ENCODE results near the gene DHX8. TPM values are rescaled to one million over a fixed set of nuclear protein-coding genes. Genes with fewer than 3 reads are reported as not detected.

Gene DHX8
- total RNA-seq, 1 experiment from 2014 or later, result 53.5 TPM

GRCh38 chr17:43445009-43445589 is 38.7 kb upstream of the DHX8 start:
- Histone ChIP-seq H3K9me3 (ENCODE audit: control insufficient read depth in 1 of 2, insufficient read depth in 1 of 2, low read depth in 1 of 2, low read length in 2 of 2) (no peaks in the 10 kb centered on the region), H4K20me1 (ENCODE audit: insufficient read depth) (no peaks in the 10 kb centered on the region), H3K4me1 (ENCODE audit: control insufficient read depth in 1 of 2, insufficient read depth in 2 of 2, low read length in 2 of 2) (peaks cover 0 to 7% of the 10 kb centered on the region in 2 experiments; a peak in 1 of 4 replicates), H3K4me3 (replicated peaks in 1 of 2; ENCODE audit: low read depth in 1 of 2, low read length in 2 of 2) (no peak overlapping the region), H3K79me2 (ENCODE audit: insufficient read depth, low read length) (no peaks in the 10 kb centered on the region), H3K27me3 (ENCODE audit: insufficient read depth, low read length) (no peaks in the 10 kb centered on the region), H3K27ac (ENCODE audit: low read depth, low read length) (no peak overlapping the region), H3K4me2 (ENCODE audit: low read length) (no peak overlapping the region), H3K9me2 (ENCODE audit: insufficient read depth) (no peaks in the 10 kb centered on the region), H3K9ac (ENCODE audit: low read length) (no peak overlapping the region), H3K36me3 (ENCODE audit: control insufficient read depth in 1 of 2, insufficient read depth in 2 of 2, low read length in 2 of 2) (no peaks in the 10 kb centered on the region), H2AFZ (ENCODE audit: low read depth, low read length, poor library complexity, severe bottlenecking) (no peak overlapping the region)
- POLR2A ChIA-PET, result no interaction called here
- ATAC-seq, result no peak
- DNase-seq (ENCODE audit: low read depth, low spot score), result no peak
- BruUV-seq (replicated peaks), result no TSS peak
- TF ChIP-seq CBX3 (IDR thresholded peaks at IDR 0.05; ENCODE audit: low read depth) (no peak), POLR2A (IDR thresholded peaks at IDR 0.05; ENCODE audit: borderline replicate concordance, extremely low read depth, insufficient read depth, insufficient read length) (no peak), EGR1 (IDR thresholded peaks at IDR 0.05; ENCODE audit: low read depth) (no peak), CTCF (IDR thresholded peaks at IDR 0.05 in 2 of 3, conservative IDR thresholded peaks at IDR 0.05 in 1 of 3; ENCODE audit: borderline replicate concordance in 1 of 3, insufficient read depth in 1 of 3, low read depth in 2 of 3, low read length in 2 of 3) (no peak), FOSL1 (IDR thresholded peaks at IDR 0.05; ENCODE audit: low read depth) (no peak), TCF7L2 (IDR thresholded peaks at IDR 0.05; ENCODE audit: borderline replicate concordance, extremely low read depth, insufficient read depth, insufficient read length) (no peak), JUND (IDR thresholded peaks at IDR 0.05) (no peak), MAX (IDR thresholded peaks at IDR 0.05) (no peak), REST (IDR thresholded peaks at IDR 0.05; ENCODE audit: low read depth) (no peak), SP1 (IDR thresholded peaks at IDR 0.05; ENCODE audit: low read depth) (no peak), EZH2phosphoT487 (IDR thresholded peaks at IDR 0.05; ENCODE audit: borderline replicate concordance) (no peak)
- intact Hi-C loops (cut with micrococcal nuclease), result no loop called here
- CTCF ChIA-PET, result interaction anchor here (0.9 kb wide), 1 partner anchor 39 kb away, joined by 3 read pairs; the partner anchor contains the start of gene DHX8
- RAD21 ChIA-PET (ENCODE audit: low non-redundant PET in 1 of 2, low total read pairs in 2 of 2, uncharacterized antibody in 2 of 2, unreplicated experiment in 2 of 2), result interaction anchor here in 1 of 2 experiments (0.7 kb wide), 1 partner anchor 10 kb away, joined by 4 read pairs; no protein-coding TSS in a partner anchor

Measured in HCT116 (cell line).